NCI-H748 treated with DMSO at 0.1 percent for 48 hours (cell line): ENCODE results near the gene INSC.
A peak's percentile ranks its signal among the peaks of the same experiment; 100 is the strongest.

Experiments
- DNase-seq: peaks from one replicate; lab custom pipeline; 2025; lab: John Stamatoyannopoulos, UW

The INSC gene

GRCh38 chr11:15223318-15223717, 108.6 kb downstream of the INSC start:
- no peak for DNase-seq

DNA sequence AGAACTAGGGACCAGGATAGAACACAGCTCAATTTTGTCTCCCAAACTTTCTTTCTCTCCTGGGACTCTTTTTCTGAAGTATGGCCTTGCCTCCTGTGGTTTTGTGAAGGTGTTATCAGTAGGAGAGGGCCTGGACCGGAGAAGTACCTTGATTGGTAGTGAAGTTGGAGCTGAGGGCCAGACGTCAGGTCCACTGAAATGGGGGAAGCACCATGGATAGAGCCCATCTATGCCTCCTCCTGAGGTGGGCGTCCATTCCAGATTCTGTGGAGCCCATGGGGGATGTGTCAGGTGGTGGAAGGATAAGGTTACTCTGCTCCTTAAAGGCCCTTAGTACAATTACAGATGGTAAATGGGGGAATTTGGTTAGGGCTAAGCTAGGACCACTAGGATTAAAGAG, 109.7 kb downstream of the INSC start:
- DNase-seq = no peak

DNA sequence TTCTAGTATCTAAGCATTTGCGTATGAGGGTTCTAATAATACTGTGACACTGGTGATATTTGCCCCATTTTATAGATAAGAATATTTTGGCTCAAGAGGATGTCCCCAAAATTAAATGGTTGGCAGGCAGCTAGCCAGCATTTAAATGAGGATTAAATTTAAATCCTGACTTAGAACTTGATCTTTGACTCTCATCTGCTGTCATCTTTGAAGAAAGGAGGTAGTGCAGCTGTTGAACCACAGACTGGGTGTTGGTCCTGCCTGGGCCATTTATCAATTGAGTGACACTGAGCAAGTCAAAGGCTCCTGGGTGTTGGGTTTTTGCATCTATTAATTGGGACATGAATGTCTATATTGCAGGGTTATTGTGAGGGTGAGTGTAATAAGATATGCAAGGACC, 112.3 kb downstream of the INSC start:
- DNase-seq = no peak

- no peak for DNase-seq
Observed at GRCh38 chr11:15228331-15228849, 113.7 kb downstream of the INSC start.

GRCh38 chr11:15229069-15229468, 114.3 kb downstream of the INSC start:
- no peak for DNase-seq

GRCh38 chr11:15232496-15232895, 117.8 kb downstream of the INSC start:
- DNase-seq = no peak

- DNase-seq = peak; percentile 62
Observed at GRCh38 chr11:15233371-15234165, 118.8 kb downstream of the INSC start.

DNA sequence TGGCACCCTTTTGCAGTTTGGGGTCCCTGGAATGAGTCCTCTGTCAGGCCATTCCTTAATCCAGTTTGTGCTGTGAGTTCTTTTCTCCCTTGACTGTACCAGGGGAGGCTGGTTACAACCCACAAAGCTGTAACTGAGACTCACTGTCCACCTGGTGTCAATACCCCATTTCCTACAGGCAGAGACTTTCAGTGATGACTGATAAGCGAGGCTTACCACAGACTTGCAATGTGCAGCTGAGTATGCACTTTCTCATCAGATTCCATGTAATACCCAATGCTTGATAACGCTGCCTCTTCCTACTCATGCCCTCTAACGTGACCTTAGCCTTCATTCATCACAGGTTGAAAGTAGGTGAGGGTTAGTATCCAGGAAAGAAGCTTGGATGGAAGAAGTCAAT, 120.1 kb downstream of the INSC start:
- no peak for DNase-seq

GRCh38 chr11:15236559-15236958, 121.8 kb downstream of the INSC start:
- DNase-seq = peak; percentile 57

DNA sequence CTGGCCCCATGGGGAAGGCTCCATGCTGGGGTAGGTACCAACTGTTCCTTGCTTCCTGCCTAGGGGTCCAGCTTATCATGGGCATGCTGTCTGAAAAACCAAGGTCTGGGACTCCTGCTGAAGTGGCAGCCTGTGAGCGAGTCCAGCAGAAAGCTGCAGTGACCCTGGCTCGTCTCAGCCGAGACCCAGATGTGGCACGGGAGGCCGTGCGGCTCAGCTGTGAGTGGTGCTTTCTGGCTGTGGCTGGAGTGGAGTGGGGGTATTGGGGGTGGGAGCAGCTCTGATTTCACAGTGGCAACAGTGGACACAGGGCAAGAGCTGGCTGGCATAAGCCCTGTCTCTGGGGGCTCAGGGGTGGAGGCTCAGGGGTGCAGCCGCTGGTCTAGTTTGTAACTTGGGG, 124.1 kb downstream of the INSC start:
- no peak for DNase-seq

DNA sequence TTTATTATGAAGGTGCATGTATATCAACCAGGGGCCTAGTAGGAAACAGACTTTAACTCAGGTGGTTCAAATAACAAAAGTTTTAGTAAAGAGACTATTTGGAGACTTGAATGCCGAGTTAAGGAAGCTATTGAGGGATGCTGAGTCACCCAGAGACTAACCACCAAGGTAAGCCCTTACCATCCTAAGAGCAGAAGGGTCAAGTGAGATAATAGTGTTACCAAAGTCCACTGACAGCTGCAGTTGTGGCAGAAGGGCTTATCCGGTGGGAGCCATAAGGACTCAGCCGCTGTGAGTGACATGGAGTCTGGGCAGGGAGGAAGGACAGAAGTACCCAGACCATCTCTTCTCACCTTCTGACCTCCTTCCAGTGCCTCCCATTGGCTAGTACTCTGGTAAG, 134.0 kb downstream of the INSC start:
- no peak for DNase-seq

DNA sequence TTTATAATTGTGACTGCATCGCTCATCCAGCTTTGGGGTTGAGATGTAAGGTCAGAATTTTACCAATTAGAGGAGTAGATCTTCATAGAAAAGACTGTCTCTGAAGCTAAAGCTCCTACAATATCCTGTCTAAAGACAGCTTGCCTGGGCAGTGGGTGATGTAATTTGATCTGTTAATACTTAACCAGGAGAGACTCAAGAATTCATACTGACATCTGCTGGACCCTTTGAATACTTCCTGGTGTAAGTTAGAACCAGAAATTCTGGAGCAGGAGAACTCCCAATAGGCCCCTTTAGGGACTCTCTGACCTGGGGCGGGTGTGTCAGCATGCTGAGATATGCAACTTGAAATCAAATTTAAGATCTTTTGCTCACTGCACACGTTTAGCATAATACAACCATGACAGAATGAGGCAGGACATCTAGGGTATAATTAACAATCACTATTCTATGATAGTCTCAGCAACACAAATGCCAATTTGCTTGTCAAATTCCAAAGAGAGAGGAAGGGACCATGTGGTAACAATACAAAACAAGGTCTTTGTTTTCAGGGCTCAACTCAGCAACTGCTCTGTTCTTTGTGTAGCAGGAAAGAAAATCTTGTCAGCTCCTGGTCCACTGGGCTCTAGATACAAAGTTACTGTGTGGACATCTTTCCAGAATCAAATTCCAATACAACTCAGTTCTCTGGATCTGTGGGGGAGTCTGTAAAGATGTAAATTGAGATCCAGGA, 143.9 kb downstream of the INSC start:
- DNase-seq = peak; percentile 45

GRCh38 chr11:15266999-15267398, 152.3 kb downstream of the INSC start:
- no peak for DNase-seq

DNA sequence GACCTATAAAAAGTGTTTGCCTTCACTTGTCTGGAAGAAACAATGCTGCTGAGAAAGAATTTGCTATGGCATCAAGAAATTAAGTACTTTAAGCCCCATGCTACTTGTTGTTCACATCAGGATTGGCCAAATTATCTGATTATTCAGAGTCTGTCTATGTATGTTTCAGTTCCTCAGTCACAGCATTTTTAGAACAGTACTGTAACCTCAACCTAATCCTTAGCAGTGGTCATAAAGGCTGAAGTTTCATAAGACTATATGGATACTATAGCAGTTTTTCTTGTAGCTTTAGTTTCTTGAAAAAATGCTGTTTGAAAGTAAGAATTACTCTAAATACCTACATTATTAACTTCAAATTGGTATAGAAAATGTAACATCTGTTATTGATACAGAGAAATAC, 153.9 kb downstream of the INSC start:
- DNase-seq = no peak

- no peak for DNase-seq
Observed at GRCh38 chr11:15275141-15275540, 160.4 kb downstream of the INSC start.

DNA sequence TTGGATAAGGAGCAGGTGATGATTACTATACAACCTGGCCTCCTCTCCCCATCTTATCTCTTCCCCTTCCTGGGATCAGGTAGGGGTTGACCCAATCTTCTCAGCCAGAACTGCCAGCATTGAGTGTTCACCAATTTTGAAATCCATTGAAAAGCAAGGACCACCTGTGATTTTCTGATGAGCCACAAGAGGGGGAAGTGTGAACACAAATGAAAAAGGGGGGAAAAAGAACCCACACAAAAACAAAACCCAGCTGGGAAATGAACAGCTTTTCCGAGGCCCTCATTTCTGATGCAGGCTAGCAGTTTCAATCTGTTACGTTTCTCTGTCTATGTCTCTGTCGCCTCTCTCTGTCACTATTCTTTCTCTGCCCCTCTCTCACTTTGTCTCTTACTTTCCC, 161.9 kb downstream of the INSC start:
- DNase-seq = peak; percentile 42

DNA sequence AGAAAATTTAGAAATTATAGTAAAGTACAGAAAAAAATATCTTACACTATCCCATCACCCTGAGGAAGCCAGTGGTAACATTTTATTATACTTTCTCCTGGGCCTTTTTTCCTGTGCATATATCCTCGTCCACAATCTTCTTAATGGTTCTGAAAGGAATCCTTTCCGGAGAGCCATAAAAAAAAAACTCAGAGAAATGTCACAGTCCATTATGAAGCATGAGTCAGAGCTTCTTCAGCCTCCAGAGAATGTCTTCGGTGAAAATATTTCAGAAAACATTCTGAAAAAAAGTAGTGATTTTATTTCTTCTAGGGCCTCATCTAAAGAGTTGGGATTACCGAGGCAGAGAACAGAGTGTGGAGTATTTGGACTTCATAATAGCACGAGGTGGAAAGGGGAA, 163.4 kb downstream of the INSC start:
- DNase-seq = no peak

DNA sequence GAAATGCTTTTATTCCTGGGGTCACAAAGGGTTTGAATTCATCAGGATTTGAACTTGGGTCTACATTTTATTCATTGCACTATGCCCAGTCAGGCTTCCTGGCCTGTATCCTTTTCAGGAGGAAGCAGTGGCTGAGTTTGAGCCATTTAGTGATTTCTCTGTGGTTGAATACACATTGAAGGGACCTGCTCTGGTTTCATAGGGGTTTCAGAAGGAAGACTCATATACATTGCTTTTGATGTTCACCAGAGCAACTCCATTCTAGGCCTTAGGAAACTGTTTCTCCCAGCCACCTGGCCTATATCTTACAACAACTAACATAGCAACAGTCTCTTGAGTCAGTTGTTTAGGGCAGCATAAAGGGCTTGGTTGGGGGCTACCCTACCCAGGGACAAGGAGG, 165.7 kb downstream of the INSC start:
- DNase-seq = no peak

DNA sequence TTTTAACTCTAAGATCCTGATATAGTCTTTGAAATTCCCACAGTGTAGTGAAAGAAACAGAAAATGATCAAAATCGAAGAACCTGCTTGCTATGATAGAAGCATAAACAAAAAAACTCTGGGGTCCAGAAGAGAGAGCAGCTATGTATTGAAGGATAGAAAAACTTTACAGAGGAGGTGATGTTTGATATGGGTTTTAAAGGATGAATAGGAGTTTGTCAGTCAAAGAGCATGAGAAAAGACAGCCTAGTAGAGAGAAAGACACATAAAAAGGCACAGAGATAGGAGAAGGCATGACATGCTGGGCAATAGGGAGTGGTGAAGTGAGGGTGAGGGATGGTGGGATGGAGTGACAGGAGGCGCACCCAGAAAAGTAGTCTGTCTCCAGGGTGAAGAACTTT, 168.0 kb downstream of the INSC start:
- DNase-seq = no peak

DNA sequence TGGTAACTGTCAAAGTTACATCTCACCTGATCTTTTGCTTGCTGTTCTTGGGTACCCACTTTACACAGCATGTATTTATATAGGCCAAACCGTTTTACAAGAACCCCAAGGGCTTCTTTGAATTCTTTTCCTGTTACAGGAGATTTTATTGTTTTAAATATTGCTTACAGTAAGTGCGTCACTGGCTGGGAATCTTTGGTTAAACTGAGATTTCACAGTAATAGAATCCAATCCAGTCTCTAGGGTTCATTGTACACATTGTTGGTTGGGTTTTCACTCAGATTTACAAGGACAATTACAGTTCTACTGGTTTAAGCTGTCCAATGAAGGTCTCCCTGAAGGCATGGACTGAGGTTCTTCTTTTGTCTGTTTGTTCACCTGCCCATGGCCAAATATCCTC, 171.7 kb downstream of the INSC start:
- no peak for DNase-seq

- no peak for DNase-seq
Observed at GRCh38 chr11:15288863-15289262, 174.1 kb downstream of the INSC start.

DNA sequence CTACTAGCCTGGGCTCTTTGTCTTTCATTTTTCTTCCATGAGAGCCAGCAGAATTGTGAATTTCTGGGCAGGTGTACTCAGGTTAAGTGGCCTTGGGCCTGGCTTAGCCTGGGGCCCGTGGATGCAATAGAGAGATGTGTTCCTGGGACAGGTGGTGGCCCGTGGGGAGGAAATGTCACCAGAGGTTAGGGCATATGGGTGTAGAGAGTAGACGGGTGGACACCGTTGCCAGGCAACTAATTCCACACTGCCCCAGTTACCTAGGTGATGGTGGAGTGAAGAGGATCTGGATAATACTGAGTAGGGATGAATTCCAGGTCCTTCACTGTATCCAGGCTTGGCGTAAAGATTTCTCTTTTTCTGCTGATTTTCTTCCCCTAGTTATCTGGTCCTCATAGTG, 175.0 kb downstream of the INSC start:
- peak; percentile 58 for DNase-seq

DNA sequence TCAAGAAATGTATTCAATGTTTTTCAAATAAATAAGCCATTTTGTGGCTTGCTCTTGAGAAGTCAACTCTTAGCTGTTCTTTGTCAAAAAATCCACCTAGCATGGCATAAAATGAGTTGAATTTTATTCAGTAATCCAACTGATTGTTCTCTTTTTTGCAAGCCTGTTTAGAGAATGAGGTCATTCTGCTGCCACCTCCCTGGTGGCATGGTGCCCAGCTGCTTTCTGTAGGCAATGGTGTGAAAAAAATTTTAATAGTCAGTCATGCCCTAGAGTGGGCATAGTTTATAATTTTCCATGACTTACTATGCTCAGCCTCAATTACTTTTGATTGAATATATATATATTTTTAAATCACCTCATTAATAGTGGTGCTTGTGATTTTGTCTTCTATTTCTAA, 177.2 kb downstream of the INSC start:
- DNase-seq = no peak
